Fibroblast of lung (primary cell): ENCODE measurements around the gene MAN1A1. TPM values are rescaled to one million over a fixed set of nuclear protein-coding genes. Genes with fewer than 3 reads are reported as not detected.

ENCODE experiments used
- DNase-seq, 2 donors: peaks; one replicate each; pipeline versions ENCODE4 v3.0.0 to v3.0.0-alpha.2; 2010; ENCODE audit warnings: low read depth in 2 of 2
- H2AFZ ChIP-seq: 2 replicates; pipeline ENCODE4 v1.5.1; 2012; ENCODE audit warnings: low read length, control low read depth, inconsistent platforms
- H3K27ac ChIP-seq: 2 replicates; pipeline ENCODE4 v1.5.1; 2011; ENCODE audit warnings: low read length, control low read depth; ENCODE audit not compliant: insufficient read depth
- H3K27me3 ChIP-seq: 2 replicates; pipeline ENCODE4 v1.5.1; 2011; ENCODE audit warnings: mild to moderate bottlenecking, low read length; ENCODE audit not compliant: control insufficient read depth, insufficient read depth
- H3K36me3 ChIP-seq: 2 replicates; pipeline ENCODE4 v1.5.1; 2011; ENCODE audit warnings: low read length; ENCODE audit not compliant: control insufficient read depth, insufficient read depth
- H3K4me1 ChIP-seq: 2 replicates; pipeline ENCODE4 v1.5.1; 2011; ENCODE audit warnings: low read length; ENCODE audit not compliant: control insufficient read depth, insufficient read depth; ENCODE audit errors: extremely low read depth
- H3K4me2 ChIP-seq: 2 replicates; pipeline ENCODE4 v1.5.1; 2011; ENCODE audit warnings: low read length, control low read depth; ENCODE audit not compliant: insufficient read depth; ENCODE audit errors: extremely low read depth
- H3K4me3 ChIP-seq, 4 experiments: fragments of 200-600 bp in 1 of 4; sonication (generic) in 1 of 4; replicated peaks in 1 of 4; 2 replicates each; pipeline ENCODE4 v1.5.1; 2011 to 2016; ENCODE audit warnings: low read length in 4 of 4, low read depth in 3 of 4, mild to moderate bottlenecking in 3 of 4, control low read depth in 2 of 4, inconsistent platforms in 1 of 4, mixed read lengths in 1 of 4; ENCODE audit not compliant: insufficient read depth in 1 of 4; ENCODE audit errors: control extremely low read depth in 1 of 4
- H3K79me2 ChIP-seq: 2 replicates; pipeline ENCODE4 v1.5.1; 2012; ENCODE audit warnings: mild to moderate bottlenecking, low read length, inconsistent platforms; ENCODE audit not compliant: control insufficient read depth, insufficient read depth
- H3K9ac ChIP-seq: 2 replicates; pipeline ENCODE4 v1.5.1; 2011; ENCODE audit warnings: mild to moderate bottlenecking, low read length, control low read depth; ENCODE audit not compliant: insufficient read depth
- H3K9me3 ChIP-seq: 2 replicates; pipeline ENCODE4 v1.5.1; 2012; ENCODE audit warnings: low read depth, low read length; ENCODE audit not compliant: control insufficient read depth, insufficient read depth
- H4K20me1 ChIP-seq: 2 replicates; pipeline ENCODE4 v1.5.1; 2011; ENCODE audit warnings: low read length; ENCODE audit not compliant: control insufficient read depth, insufficient read depth; ENCODE audit errors: extremely low read depth
- EZH2 ChIP-seq: IDR thresholded peaks from 2 replicates; pipeline ENCODE4 v1.5.1; 2012; ENCODE audit warnings: low read length, control low read depth, mild to moderate bottlenecking; ENCODE audit errors: missing control alignments
- polyA plus RNA-seq, 2 donors: library from polyadenylated mRNA; depleted of rRNA in 1 of 2; stranded (reverse) in 1 of 2; unstranded in 1 of 2; fragments of >200 nt; gene quantifications; 2 replicates each; pipeline ENCODE4 v1.2.1, GENCODE V29; 2011 to 2012; ENCODE audit warnings: missing spikeins in 1 of 2
- total RNA-seq: library from RNA; depleted of rRNA; stranded (reverse); fragments of >200 nt; gene quantifications from 2 replicates; pipeline ENCODE4 v1.2.1, GENCODE V29; 2014
- TF ChIP-seq, protein P1 (sequence below), 2 donors: IDR thresholded peaks in 1 of 2; conservative IDR thresholded peaks in 1 of 2; 1 replicate in 1 of 2; 2 replicates in 1 of 2; pipeline ENCODE4 v1.5.1; 2011 to 2012; ENCODE audit warnings: low read length in 2 of 2, control low read depth in 1 of 2, inconsistent platforms in 1 of 2, low read depth in 1 of 2, mild to moderate bottlenecking in 1 of 2

The MAN1A1 gene
- total and polyA plus RNA-seq, 2 donors (not counting 1 experiment from before 2014, with no cell fraction given): 39.5 to 120 TPM

DNA sequence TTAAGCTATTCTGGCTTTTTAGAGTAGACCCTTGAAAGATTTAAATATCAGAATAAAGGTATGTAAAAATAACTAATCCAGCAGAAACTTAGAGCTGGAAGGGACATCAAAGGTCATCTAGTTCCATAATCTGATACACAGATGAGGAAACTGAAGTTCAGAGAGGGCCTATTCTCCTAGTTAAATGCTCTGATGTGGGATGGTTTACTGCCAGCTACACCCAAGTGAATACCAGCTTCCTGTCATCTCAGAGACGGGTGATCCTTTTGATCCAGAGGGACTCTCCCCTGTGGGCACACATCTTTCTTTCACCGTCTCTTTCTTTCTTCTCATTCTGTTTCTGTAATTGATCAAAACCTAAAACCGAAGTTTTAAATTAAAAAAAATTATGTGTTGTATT is 94.1 kb downstream of the MAN1A1 start:
- no peak overlapping the region for H3K4me3 ChIP-seq
- DNase-seq: no peak
- H3K9me3 ChIP-seq: no peaks in the 10 kb centered on the region
- TF ChIP-seq, protein P1, sequence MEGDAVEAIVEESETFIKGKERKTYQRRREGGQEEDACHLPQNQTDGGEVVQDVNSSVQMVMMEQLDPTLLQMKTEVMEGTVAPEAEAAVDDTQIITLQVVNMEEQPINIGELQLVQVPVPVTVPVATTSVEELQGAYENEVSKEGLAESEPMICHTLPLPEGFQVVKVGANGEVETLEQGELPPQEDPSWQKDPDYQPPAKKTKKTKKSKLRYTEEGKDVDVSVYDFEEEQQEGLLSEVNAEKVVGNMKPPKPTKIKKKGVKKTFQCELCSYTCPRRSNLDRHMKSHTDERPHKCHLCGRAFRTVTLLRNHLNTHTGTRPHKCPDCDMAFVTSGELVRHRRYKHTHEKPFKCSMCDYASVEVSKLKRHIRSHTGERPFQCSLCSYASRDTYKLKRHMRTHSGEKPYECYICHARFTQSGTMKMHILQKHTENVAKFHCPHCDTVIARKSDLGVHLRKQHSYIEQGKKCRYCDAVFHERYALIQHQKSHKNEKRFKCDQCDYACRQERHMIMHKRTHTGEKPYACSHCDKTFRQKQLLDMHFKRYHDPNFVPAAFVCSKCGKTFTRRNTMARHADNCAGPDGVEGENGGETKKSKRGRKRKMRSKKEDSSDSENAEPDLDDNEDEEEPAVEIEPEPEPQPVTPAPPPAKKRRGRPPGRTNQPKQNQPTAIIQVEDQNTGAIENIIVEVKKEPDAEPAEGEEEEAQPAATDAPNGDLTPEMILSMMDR (conservative IDR thresholded peaks at IDR 0.05 in 1 of 2, IDR thresholded peaks at IDR 0.05 in 1 of 2; ENCODE audit: low read depth in 1 of 2, low read length in 2 of 2): no peak
- no peak for TF ChIP-seq EZH2
- no peaks in the 10 kb centered on the region for H3K4me1 ChIP-seq
- no peaks in the 10 kb centered on the region for H3K27me3 ChIP-seq
- H3K79me2 ChIP-seq: no peaks in the 10 kb centered on the region
- no peak overlapping the region for H2AFZ ChIP-seq
- H4K20me1 ChIP-seq: no peaks in the 10 kb centered on the region
- H3K4me2 ChIP-seq: no peak overlapping the region
- H3K27ac ChIP-seq: no peak overlapping the region
- no peaks in the 10 kb centered on the region for H3K36me3 ChIP-seq
- H3K9ac ChIP-seq: no peak overlapping the region

DNA sequence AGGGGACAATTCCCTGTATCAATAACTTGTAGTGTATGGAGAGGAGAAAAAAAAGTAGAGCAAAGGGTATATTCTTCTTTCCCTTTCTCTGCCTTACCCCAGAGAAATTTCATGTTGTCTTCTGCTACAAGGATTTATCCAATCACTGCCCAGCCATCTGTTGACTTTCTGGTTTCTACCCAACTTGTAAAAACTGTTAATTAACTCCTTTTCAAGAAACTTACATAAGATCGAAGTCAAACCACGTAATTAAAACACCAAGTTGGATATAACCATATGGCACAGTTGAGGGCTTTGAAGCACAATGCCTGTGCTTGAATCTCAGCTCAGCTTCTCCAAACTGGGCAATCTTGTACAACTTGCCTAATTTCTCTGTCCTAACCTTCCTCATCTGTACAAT is 99.5 kb downstream of the MAN1A1 start:
- H3K27ac ChIP-seq: no peak overlapping the region
- H3K79me2 ChIP-seq: no peaks in the 10 kb centered on the region
- H3K4me1 ChIP-seq: no peaks in the 10 kb centered on the region
- TF ChIP-seq, protein P1 (conservative IDR thresholded peaks at IDR 0.05 in 1 of 2, IDR thresholded peaks at IDR 0.05 in 1 of 2; ENCODE audit: low read depth in 1 of 2, low read length in 2 of 2): no peak
- TF ChIP-seq EZH2: no peak
- H3K27me3 ChIP-seq: no peaks in the 10 kb centered on the region
- H4K20me1 ChIP-seq: no peaks in the 10 kb centered on the region
- H3K4me2 ChIP-seq: no peak overlapping the region
- no peak overlapping the region for H2AFZ ChIP-seq
- H3K4me3 ChIP-seq: no peak overlapping the region
- H3K9ac ChIP-seq: no peak overlapping the region
- H3K36me3 ChIP-seq: no peaks in the 10 kb centered on the region
- no peaks in the 10 kb centered on the region for H3K9me3 ChIP-seq
- no peak for DNase-seq

DNA sequence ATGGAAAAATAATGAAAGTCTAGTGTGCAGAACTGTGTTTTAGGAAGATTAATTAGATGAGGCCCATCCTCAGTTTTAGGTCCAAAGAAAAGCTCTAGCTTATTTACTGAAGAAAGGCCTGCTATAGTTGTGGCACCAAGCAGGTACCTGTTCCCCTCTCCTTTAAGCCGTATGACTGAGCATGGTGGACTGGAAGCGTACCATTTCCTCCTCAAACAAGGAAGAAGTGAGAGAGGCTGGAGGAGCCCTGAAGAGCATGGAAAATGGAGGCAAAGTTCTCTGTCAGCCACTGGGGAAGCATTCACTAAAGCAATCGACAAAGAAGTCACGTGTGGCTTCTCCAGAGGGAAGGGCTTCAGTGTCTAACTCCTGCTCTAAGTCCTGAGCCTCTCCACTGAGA is 100.2 kb downstream of the MAN1A1 start:
- Histone ChIP-seq H3K27ac (no peak overlapping the region), H4K20me1 (no peaks in the 10 kb centered on the region), H3K4me3 (no peak overlapping the region), H3K27me3 (no peaks in the 10 kb centered on the region), H3K4me1 (no peaks in the 10 kb centered on the region), H3K9ac (no peak overlapping the region), H3K36me3 (no peaks in the 10 kb centered on the region), H3K4me2 (no peak overlapping the region), H3K79me2 (no peaks in the 10 kb centered on the region), H2AFZ (no peak overlapping the region), H3K9me3 (no peaks in the 10 kb centered on the region)
- TF ChIP-seq, protein P1 (conservative IDR thresholded peaks at IDR 0.05 in 1 of 2, IDR thresholded peaks at IDR 0.05 in 1 of 2; ENCODE audit: low read depth in 1 of 2, low read length in 2 of 2): no peak
- TF ChIP-seq EZH2: no peak
- DNase-seq: no peak
